Stimulated activated naive CD4-positive, alpha-beta T cell (primary cell): ENCODE results near the gene PARD3.
"Not testable (repeated sequence)": the region's sequence is repeated elsewhere in the genome, so short reads cannot be mapped to it uniquely, and the experiment has no call there.

Experiments
- DNase-seq, 6 experiments: peaks; one replicate each; lab custom pipeline; 2025; lab: John Stamatoyannopoulos, UW

PARD3 gene

GRCh38 chr10:34464591-34464990 lies 350.5 kb downstream of the PARD3 start:
- no peak for DNase-seq

GRCh38 chr10:34464000-34464399 lies 351.1 kb downstream of the PARD3 start:
- no peak for DNase-seq

- DNase-seq, result no peak
These were observed 352.1 kb downstream of the PARD3 start for GRCh38 chr10:34462993-34463392.

- DNase-seq, result no peak
These were observed 353.0 kb downstream of the PARD3 start for GRCh38 chr10:34462056-34462455.

- DNase-seq, result no peak
These were observed 360.4 kb downstream of the PARD3 start for GRCh38 chr10:34454590-34455261.

GRCh38 chr10:34449836-34450235 lies 365.3 kb downstream of the PARD3 start:
- no peak for DNase-seq

GRCh38 chr10:34446049-34446448 lies 369.0 kb downstream of the PARD3 start:
- no peak for DNase-seq

- DNase-seq, result no peak
These were observed 370.6 kb downstream of the PARD3 start for GRCh38 chr10:34444223-34445183.

- DNase-seq, result not testable (repeated sequence)
These were observed 375.7 kb downstream of the PARD3 start for GRCh38 chr10:34439386-34439785.

- DNase-seq, result no peak
These were observed 376.4 kb downstream of the PARD3 start for GRCh38 chr10:34438741-34439140.

GRCh38 chr10:34437906-34438305 lies 377.2 kb downstream of the PARD3 start:
- DNase-seq, result no peak

- DNase-seq, result no peak
These were observed 380.9 kb downstream of the PARD3 start for GRCh38 chr10:34434119-34434594.

GRCh38 chr10:34433241-34434076 lies 381.6 kb downstream of the PARD3 start:
- DNase-seq, result no peak

- DNase-seq, result no peak
These were observed 382.5 kb downstream of the PARD3 start for GRCh38 chr10:34432589-34432988.

GRCh38 chr10:34430685-34431084 lies 384.4 kb downstream of the PARD3 start:
- no peak for DNase-seq

GRCh38 chr10:34428501-34428900 lies 386.6 kb downstream of the PARD3 start:
- no peak for DNase-seq

GRCh38 chr10:34427911-34428216 lies 387.2 kb downstream of the PARD3 start:
- no peak for DNase-seq

- not testable (repeated sequence) for DNase-seq
These were observed 387.8 kb downstream of the PARD3 start for GRCh38 chr10:34427158-34427910.

GRCh38 chr10:34426538-34427157 lies 388.4 kb downstream of the PARD3 start:
- DNase-seq, result not testable (repeated sequence)

- no peak for DNase-seq
These were observed 389.1 kb downstream of the PARD3 start for GRCh38 chr10:34426041-34426440.
